Activated CD8-positive, alpha-beta T cell treated with anti-CD3 and anti-CD28 coated beads for 36 hours (primary cell): ENCODE measurements around the gene PTPA. TPM values are rescaled to one million over a fixed set of nuclear protein-coding genes. Genes with fewer than 3 reads are reported as not detected.

Experiments
- ATAC-seq: fragments of 200-7000 bp; cut with Tn5 transposase; one replicate; pipeline ENCODE4 v1.10.0; 2021; ENCODE audit warnings: mild to moderate bottlenecking, moderate library complexity
- CTCF ChIA-PET: fragments of 350-600 bp; sonication (Branson Sonifier 250); formaldehyde crosslinking; loops from one replicate; lab custom pipeline; 2021; ENCODE audit warnings: antibody characterized with exemption; lab: Charles Lee
- POLR2A ChIA-PET: fragments of 350-600 bp; sonication (Branson Sonifier 250); formaldehyde crosslinking; loops from one replicate; lab custom pipeline; 2021; ENCODE audit warnings: antibody characterized with exemption; lab: Charles Lee
- DNase-seq: peaks from one replicate; pipeline ENCODE4 v3.0.0-alpha.2; 2020
- H3K27ac Mint-ChIP-seq: one replicate; pipeline ENCODE4 v1.8.0; 2021; ENCODE audit warnings: mild to moderate bottlenecking, mixed read lengths
- H3K27me3 Mint-ChIP-seq: one replicate; pipeline ENCODE4 v1.8.0; 2021; ENCODE audit warnings: mixed read lengths
- H3K36me3 Mint-ChIP-seq: one replicate; pipeline ENCODE4 v1.8.0; 2021; ENCODE audit warnings: low read depth, mixed read lengths
- H3K4me1 Mint-ChIP-seq: one replicate; pipeline ENCODE4 v1.8.0; 2021; ENCODE audit warnings: low read depth, mixed read lengths
- H3K4me3 Mint-ChIP-seq: one replicate; pipeline ENCODE4 v1.8.0; 2021; ENCODE audit warnings: mild to moderate bottlenecking, moderate library complexity, mixed read lengths
- H3K9me3 Mint-ChIP-seq: one replicate; pipeline ENCODE4 v1.8.0; 2021; ENCODE audit warnings: mixed read lengths
- intact Hi-C: fragments of 100-400 bp; cut with micrococcal nuclease; formaldehyde crosslinking; loops from one replicate; pipeline ENCODE4 v1.10.0; 2022
- total RNA-seq, 2 experiments: library from RNA; stranded (reverse); gene quantifications; one replicate each; pipeline ENCODE4 v1.2.3, GENCODE V29; 2021
- TF ChIP-seq, protein P1 (sequence below): fragments of 200-600 bp; IDR thresholded peaks from one replicate; pipeline ENCODE4 v1.8.0; 2022; ENCODE audit warnings: antibody characterized with exemption, mild to moderate bottlenecking

Gene PTPA
- total RNA-seq, 2 experiments from 2014 or later: 95.3 to 98.5 TPM

DNA sequence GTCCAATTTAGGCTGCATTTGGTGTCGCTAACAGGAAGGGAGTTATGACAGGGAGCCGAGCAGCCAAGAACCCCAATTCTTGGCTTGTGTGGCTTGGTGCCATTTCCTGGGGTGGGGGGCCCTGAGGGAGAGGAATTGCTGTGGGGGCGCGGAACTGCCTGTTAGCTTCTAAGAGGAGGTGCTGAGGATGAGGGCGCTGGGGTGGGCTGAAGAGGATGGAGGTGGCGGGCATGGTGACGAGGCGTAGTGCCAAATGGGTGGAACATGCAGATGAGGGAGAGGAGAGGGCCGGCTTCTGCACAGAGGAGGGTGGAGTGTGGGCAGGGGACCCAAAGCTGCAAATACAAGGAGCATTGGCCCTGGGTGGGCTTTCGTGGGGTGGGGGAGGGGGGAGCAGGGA lies 38.9 kb downstream of the PTPA start:
- H3K4me1 Mint-ChIP-seq: no peaks in the 10 kb centered on the region
- peaks cover 4% of the 10 kb centered on the region for H3K36me3 Mint-ChIP-seq
- intact Hi-C loops: no loop called here
- no peak for DNase-seq
- POLR2A ChIA-PET: interaction anchor here (2.1 kb wide), 1 partner anchor 13 kb away, joined by 5 read pairs; no protein-coding TSS in a partner anchor
- TF ChIP-seq, protein P1, sequence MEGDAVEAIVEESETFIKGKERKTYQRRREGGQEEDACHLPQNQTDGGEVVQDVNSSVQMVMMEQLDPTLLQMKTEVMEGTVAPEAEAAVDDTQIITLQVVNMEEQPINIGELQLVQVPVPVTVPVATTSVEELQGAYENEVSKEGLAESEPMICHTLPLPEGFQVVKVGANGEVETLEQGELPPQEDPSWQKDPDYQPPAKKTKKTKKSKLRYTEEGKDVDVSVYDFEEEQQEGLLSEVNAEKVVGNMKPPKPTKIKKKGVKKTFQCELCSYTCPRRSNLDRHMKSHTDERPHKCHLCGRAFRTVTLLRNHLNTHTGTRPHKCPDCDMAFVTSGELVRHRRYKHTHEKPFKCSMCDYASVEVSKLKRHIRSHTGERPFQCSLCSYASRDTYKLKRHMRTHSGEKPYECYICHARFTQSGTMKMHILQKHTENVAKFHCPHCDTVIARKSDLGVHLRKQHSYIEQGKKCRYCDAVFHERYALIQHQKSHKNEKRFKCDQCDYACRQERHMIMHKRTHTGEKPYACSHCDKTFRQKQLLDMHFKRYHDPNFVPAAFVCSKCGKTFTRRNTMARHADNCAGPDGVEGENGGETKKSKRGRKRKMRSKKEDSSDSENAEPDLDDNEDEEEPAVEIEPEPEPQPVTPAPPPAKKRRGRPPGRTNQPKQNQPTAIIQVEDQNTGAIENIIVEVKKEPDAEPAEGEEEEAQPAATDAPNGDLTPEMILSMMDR: no peak
- CTCF ChIA-PET: interaction anchor here (1.0 to 4.9 kb wide), 2 partner anchors 8 to 10 kb away, joined by 4 to 28 read pairs; no protein-coding TSS in a partner anchor
- no peaks in the 10 kb centered on the region for H3K9me3 Mint-ChIP-seq
- ATAC-seq: no peak
- H3K27me3 Mint-ChIP-seq: no peaks in the 10 kb centered on the region
- H3K27ac Mint-ChIP-seq: no peak overlapping the region
- H3K4me3 Mint-ChIP-seq: no peak overlapping the region

- H3K4me3 Mint-ChIP-seq: no peak overlapping the region
- H3K9me3 Mint-ChIP-seq: no peaks in the 10 kb centered on the region
- H3K36me3 Mint-ChIP-seq: peaks cover 4% of the 10 kb centered on the region
- intact Hi-C loops: no loop called here
- ChIA-PET POLR2A (interaction anchor here (1.3 to 2.1 kb wide), 2 partner anchors 14 to 21 kb away, joined by 4 to 5 read pairs; no protein-coding TSS in a partner anchor), CTCF (interaction anchor here (0.8 to 4.9 kb wide), 2 partner anchors 8 to 474 kb away, joined by 3 to 28 read pairs; no protein-coding TSS in a partner anchor)
- DNase-seq (no peak), ATAC-seq (no peak)
- H3K4me1 Mint-ChIP-seq: no peaks in the 10 kb centered on the region
- H3K27me3 Mint-ChIP-seq: no peaks in the 10 kb centered on the region
- no peak overlapping the region for H3K27ac Mint-ChIP-seq
- TF ChIP-seq, protein P1: no peak
These were observed 39.5 kb downstream of the PTPA start for GRCh38 chr9:129150672-129151211.

GRCh38 chr9:129151469-129151868 lies 40.3 kb downstream of the PTPA start:
- no peak overlapping the region for H3K27ac Mint-ChIP-seq
- no peaks in the 10 kb centered on the region for H3K27me3 Mint-ChIP-seq
- H3K9me3 Mint-ChIP-seq: no peaks in the 10 kb centered on the region
- ChIA-PET CTCF (interaction anchor here (0.8 to 4.9 kb wide), 4 partner anchors 9 to 473 kb away, joined by 3 to 28 read pairs (median 4); no protein-coding TSS in a partner anchor), POLR2A (interaction anchor here (1.0 to 2.1 kb wide), 3 partner anchors 10 to 20 kb away, joined by 3 to 5 read pairs (median 4); no protein-coding TSS in a partner anchor)
- ATAC-seq (no peak), DNase-seq (no peak)
- H3K4me3 Mint-ChIP-seq: no peak overlapping the region
- H3K4me1 Mint-ChIP-seq: no peaks in the 10 kb centered on the region
- intact Hi-C loops: no loop called here
- TF ChIP-seq, protein P1: no peak
- H3K36me3 Mint-ChIP-seq: peaks cover 2% of the 10 kb centered on the region

DNA sequence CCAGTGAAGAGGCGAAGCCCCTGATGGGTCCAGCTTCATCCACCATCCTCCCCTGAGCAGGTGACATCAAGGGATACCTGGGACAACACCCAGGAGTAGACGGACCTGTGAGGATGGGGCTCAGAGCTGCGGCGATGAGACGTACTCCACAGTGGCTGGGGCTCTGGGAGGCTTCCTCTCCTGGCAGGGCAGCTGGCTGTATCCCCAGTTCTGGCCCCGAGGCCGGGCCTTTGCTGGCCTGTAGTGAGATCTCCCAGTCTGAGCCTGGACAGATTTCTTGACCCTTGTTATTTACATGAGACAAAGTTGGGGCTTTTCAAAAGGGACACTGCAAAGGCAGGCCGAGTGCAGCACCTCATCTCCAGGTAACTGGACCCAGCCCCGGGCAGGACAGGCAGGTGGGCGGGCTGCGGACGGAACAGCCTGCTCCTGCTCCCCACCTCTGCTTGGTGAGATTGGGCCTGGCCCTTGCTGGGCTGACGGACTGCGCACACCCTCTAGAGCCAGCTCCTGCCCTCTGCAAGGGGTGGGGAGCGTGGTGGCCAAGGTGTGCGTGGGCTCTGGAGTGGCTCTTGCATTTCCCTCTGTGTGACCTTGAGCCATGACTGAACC lies 43.8 kb downstream of the PTPA start:
- Mint-ChIP-seq H3K27ac (no peak overlapping the region), H3K4me1 (no peaks in the 10 kb centered on the region), H3K4me3 (no peak overlapping the region), H3K27me3 (no peaks in the 10 kb centered on the region), H3K36me3 (peaks cover 2% of the 10 kb centered on the region), H3K9me3 (no peaks in the 10 kb centered on the region)
- DNase-seq: no peak
- intact Hi-C loops: no loop called here
- ChIA-PET POLR2A (no interaction called here), CTCF (interaction anchor here (4.9 kb wide), 1 partner anchor 13 kb away, joined by 28 read pairs; no protein-coding TSS in a partner anchor)
- no peak for ATAC-seq
- TF ChIP-seq, protein P1: no peak

GRCh38 chr9:129156163-129156562 lies 44.9 kb downstream of the PTPA start:
- H3K4me1 Mint-ChIP-seq: no peaks in the 10 kb centered on the region
- DNase-seq (no peak), ATAC-seq (no peak)
- no peaks in the 10 kb centered on the region for H3K27me3 Mint-ChIP-seq
- peaks cover 2% of the 10 kb centered on the region for H3K36me3 Mint-ChIP-seq
- intact Hi-C loops: no loop called here
- CTCF ChIA-PET: interaction anchor here (1.5 to 2.4 kb wide), 2 partner anchors 13 to 17 kb away, joined by 6 to 9 read pairs; no protein-coding TSS in a partner anchor
- H3K27ac Mint-ChIP-seq: no peak overlapping the region
- no peak overlapping the region for H3K4me3 Mint-ChIP-seq
- POLR2A ChIA-PET: no interaction called here
- H3K9me3 Mint-ChIP-seq: no peaks in the 10 kb centered on the region
- TF ChIP-seq, protein P1: no peak
